T-helper 1 cell treated with Interleukin-12 subunit alpha and Interleukin-12 subunit beta and Interleukin-4 antibody, amounts not matched to agents 30 ng/mL and 1 ng/mL, for 36 hours (primary cell): ENCODE results near the gene CCDC69. TPM values are rescaled to one million over a fixed set of nuclear protein-coding genes. Genes with fewer than 3 reads are reported as not detected.

Experiments
- intact Hi-C: fragments of 100-400 bp; cut with micrococcal nuclease; formaldehyde crosslinking; loops from one replicate; pipeline ENCODE4 v1.15.1; 2024
- total RNA-seq: library from RNA; stranded (reverse); gene quantifications from 2 replicates; pipeline ENCODE4 v1.2.3, GENCODE V29; 2022

CCDC69 gene
- 53.6 and 57.9 TPM in 2 replicates for total RNA-seq

DNA sequence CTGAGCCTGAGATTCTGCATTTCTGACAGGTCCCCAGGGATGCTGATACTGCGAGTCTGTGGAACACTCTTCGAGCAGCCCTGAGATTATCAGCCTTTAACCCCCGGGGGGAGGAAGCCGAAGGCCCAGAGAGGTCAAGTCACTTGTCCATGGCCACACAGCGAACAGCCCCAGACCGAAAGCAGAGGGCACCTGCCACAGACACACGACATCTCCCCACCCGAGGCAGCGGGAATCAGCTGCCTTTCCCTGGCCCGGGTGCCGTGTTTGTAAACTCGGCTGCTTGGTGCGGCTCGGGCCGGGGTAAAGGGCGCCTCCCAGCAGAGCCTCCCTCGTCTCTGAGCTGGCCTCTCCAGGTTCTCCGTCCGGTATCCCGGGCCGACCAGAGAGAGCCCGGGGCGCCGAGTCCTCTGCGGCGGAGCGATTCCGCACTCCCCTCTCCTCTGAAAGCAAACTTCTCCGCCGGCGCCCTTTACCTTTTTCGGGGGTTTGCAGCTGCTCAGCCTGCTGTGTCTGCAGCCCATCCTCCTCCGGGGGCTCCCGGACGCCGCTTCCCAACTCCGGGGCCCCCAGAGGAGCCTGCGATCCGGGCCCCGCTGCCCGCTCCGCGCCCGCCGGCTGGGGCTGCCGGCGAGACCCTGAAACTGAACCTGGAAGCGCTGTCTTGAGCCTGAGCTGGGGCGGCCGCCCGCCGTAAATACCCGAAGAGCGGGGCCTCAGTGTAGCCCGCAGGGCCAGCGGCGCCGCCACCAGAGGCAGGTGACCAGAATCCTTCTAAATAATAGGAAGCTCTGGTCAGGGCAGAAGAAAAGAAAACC is at the start of gene CCDC69:
Gene CCDC69, minus strand, starts transcription at position 646 of the 818 bp plus-strand sequence. Its CDS starts 122 bp downstream, at position 524.
- intact Hi-C loops: loop anchor here (1.0 to 2.0 kb wide), 6 partner anchors 9 to 93 kb away; no protein-coding TSS in a partner anchor

- intact Hi-C loops: loop anchor here (5.0 kb wide), 1 partner anchor 46 kb away; no protein-coding TSS in a partner anchor
Observed at GRCh38 chr5:151271336-151271735, 47.4 kb upstream of the CCDC69 start.

- intact Hi-C loops: loop anchor here (1.0 to 5.0 kb wide), 3 partner anchors 17 to 56 kb away; partner anchors contain the start of gene GM2A
Observed at GRCh38 chr5:151270599-151270998, 46.7 kb upstream of the CCDC69 start.

GRCh38 chr5:151267491-151268260 is 43.8 kb upstream of the CCDC69 start:
- intact Hi-C loops: no loop called here

DNA sequence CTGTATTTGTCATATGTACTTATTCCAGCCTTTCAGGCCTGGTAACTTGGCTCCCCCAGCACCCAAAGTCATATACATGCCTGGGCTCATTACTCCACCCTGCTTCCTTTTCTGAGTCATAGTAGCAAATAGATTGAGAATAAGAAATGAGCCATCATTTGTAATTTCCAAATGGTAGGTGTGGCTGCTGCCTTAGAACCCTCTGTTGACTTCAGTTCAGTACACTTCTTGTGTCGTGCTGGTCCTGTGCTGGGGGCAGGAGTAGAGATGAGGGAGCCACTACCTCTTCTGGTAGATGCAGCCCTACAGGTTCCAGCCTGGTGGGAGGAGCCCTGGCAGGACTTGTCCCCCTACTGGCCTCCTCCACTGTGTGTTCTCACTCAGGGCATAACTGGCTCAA is 40.2 kb upstream of the CCDC69 start:
- intact Hi-C loops: loop anchor here (1.0 kb wide), 1 partner anchor 11 kb away; the partner anchor contains the start of gene GM2A

- intact Hi-C loops: no loop called here
Observed at GRCh38 chr5:151262532-151262931, 38.6 kb upstream of the CCDC69 start.

- intact Hi-C loops: no loop called here
Observed at GRCh38 chr5:151259931-151260330, 36.0 kb upstream of the CCDC69 start.

DNA sequence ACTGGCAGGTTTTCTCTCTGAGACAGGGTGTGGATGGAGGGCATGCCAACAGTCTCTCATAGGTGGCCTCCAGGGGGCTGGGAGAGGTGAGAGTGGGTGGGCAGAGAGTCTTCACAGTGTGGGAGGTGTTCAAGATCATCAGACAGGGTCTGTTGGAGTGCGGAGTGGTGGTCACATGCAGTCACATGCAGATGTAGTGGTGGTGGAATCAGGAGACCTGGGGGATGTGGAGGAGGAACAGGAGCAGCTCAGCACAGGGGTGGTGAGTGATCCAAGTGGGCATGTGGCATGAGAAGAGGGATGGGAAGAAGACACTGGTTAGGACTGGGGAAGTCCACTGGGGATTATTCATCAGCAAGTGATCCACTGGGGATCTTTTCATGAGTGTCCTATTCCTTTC is 34.9 kb upstream of the CCDC69 start:
- intact Hi-C loops: no loop called here

DNA sequence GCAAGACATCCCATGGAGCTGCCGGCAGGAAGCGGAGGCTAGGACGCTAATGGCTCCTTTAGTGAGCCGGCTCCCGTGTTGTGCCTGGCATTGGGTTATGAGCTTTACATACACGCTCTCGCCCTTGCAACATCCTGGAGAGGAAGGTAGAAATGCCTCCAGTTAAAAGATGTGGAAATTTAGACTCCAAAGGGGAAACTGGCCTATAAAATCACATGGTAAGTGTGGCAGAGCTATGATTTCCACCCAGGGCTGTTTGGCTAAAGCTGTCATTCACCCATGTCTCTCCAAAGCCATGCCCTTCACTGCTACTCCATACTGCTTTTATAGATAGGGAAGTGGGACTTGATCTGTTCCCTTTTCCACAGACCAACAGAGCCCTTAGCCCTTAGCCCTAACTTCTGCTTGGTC is 34.3 kb upstream of the CCDC69 start:
- intact Hi-C loops: no loop called here

GRCh38 chr5:151257731-151258181 is 33.9 kb upstream of the CCDC69 start:
- intact Hi-C loops: no loop called here

- intact Hi-C loops: no loop called here
Observed at GRCh38 chr5:151255621-151256286, 31.9 kb upstream of the CCDC69 start.

- intact Hi-C loops: loop anchor here (5.0 kb wide), 3 partner anchors 473 to 1898 kb away; partner anchors contain the start of genes PCYOX1L and RPS14
Observed at GRCh38 chr5:151254990-151255389, 31.1 kb upstream of the CCDC69 start.

GRCh38 chr5:151254556-151254955 is 30.7 kb upstream of the CCDC69 start:
- intact Hi-C loops: loop anchor here (5.0 kb wide), 3 partner anchors 472 to 1897 kb away; partner anchors contain the start of genes PCYOX1L and RPS14

- intact Hi-C loops: loop anchor here (1.0 to 5.0 kb wide), 16 partner anchors 11 to 1896 kb away; partner anchors contain the start of genes ATOX1, CD74, G3BP1 and PCYOX1L
Observed at GRCh38 chr5:151253605-151253950, 29.7 kb upstream of the CCDC69 start.

DNA sequence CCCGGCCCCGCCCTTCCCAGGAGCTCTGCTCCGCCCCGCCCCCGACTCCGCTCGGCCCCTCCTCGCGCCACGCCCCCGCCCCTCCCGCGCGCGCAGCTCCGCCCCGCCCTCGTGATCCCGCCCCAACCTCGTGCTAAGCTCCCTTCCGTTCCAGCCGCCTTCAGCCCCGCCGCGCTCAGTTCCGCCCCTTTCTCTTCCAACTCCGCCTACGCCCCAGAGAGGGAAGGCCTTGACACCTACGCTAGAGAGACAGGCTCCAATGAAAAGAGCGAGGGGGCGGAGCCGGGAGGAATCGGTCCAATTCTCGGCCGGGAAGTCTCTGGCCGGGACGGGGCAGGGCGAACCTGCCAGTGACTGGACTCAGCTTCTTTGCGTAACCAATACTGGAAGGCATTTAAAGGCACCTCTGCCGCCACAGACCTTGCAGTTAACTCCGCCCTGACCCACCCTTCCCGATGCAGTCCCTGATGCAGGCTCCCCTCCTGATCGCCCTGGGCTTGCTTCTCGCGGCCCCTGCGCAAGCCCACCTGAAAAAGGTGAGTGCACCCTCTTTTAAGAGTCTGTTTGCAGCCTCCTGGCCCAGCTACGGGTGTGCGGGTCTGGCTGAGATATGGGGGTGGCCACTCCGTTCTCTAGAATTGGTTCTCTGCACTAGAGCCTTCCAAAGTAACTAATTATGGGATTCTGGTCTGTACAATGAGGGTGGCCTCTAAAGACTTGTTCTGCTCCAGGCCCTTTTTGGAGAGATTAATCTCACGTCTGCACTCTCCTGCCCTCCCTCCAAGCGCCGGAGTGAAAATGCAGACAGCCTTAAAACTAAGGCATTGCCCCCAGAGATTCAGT is 29.1 kb upstream of the CCDC69 start, which contains the start of gene GM2A:
Gene GM2A, plus strand, starts transcription at position 424 of the 843 bp plus-strand sequence. Its CDS starts 32 bp downstream, at position 456.
- intact Hi-C loops: loop anchor here (1.0 to 5.0 kb wide), 23 partner anchors 11 to 1908 kb away; partner anchors contain the start of genes ANXA6, ATOX1, CD74 and G3BP1

GRCh38 chr5:151251621-151252020 is 27.7 kb upstream of the CCDC69 start:
- intact Hi-C loops: loop anchor here (1.0 to 5.0 kb wide), 15 partner anchors 28 to 1906 kb away; partner anchors contain the start of genes ANXA6, ATOX1, CD74 and GRPEL2

DNA sequence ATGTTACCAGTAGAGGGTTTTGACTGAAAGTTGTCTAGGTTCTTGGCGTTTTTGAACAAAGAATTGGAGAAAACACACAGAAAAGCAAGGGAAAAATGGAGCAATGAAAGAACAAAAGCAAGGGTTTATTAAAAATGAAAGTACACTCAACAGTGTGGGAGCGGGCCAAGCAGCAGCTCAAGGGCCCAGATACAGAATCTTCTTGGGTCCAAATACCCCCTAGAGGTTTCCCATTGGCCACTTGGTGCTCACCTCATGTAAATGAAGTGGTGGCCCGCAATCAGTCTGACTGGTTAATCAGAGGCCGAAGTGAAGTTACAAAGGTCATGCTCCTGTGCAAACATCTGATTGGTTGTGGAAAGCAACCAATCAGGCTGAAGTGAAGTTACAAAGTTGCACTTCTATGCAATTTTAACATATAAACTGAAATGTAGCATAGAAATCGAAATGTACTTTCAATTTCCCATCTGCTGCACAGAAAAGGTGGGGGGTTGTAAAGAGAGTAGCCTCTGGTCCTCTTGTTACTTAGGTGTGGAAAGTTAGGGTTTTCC is 27.2 kb upstream of the CCDC69 start:
- intact Hi-C loops: loop anchor here (5.0 kb wide), 3 partner anchors 469 to 1894 kb away; partner anchors contain the start of genes PCYOX1L and RPS14

GRCh38 chr5:151250346-151251000 is 26.6 kb upstream of the CCDC69 start:
- intact Hi-C loops: loop anchor here (5.0 kb wide), 3 partner anchors 468 to 1893 kb away; partner anchors contain the start of genes PCYOX1L and RPS14

DNA sequence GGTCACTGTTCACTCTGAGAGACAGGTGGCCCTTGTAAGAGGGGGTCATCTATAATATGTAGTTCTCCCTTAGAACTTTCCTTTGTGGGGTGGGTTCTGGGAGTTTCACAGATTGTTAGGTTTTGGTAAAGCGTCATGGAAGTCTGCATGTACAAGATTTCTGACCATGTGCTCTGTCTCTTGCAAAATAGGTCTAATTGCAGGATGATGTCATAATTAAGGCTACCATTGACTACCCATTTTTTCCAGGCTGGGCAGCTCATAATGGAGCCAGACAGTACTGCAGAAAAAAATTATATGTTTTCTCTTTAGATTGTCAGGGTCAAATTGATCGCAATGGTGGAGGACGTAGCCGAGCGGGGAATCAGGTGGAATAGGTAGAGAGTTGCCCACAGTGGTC is 25.4 kb upstream of the CCDC69 start:
- intact Hi-C loops: no loop called here
